Measurements from ENCODE around the gene GPSM1.
A peak's percentile ranks its signal among the peaks of the same experiment; 100 is the strongest.

Gene GPSM1

GRCh38 chr9:136372561-136373299, 45.4 kb downstream of the GPSM1 start:
- peaks cover 15% of the 10 kb centered on the region for H3K4me1 ChIP-seq (ENCODE audit: control insufficient read depth, insufficient read depth, low read length)
- H3K9ac ChIP-seq (ENCODE audit: low read depth, low read length), result no peak overlapping the region
- peaks cover 19% of the 10 kb centered on the region for H3K36me3 ChIP-seq (ENCODE audit: insufficient read depth, low read length)
- no peaks in the 10 kb centered on the region for H3K27me3 ChIP-seq (ENCODE audit: control insufficient read depth, insufficient read depth, low read length)
- H3K4me3 ChIP-seq (ENCODE audit: low read length), result no peak overlapping the region
- peak overlapping the region; percentile 20 for H3K4me2 ChIP-seq (ENCODE audit: low read length)
- no peaks in the 10 kb centered on the region for H3K9me3 ChIP-seq (replicated peaks; ENCODE audit: low read length)

- H3K4me1 ChIP-seq (ENCODE audit: control insufficient read depth, insufficient read depth, low read length), result peaks cover 15% of the 10 kb centered on the region
- H3K36me3 ChIP-seq (ENCODE audit: insufficient read depth, low read length), result peaks cover 19% of the 10 kb centered on the region
- H3K4me3 ChIP-seq (ENCODE audit: low read length), result no peak within 1 kb of the TSS
- H3K27me3 ChIP-seq (ENCODE audit: control insufficient read depth, insufficient read depth, low read length), result no peaks in the 10 kb centered on the region
- H3K4me2 ChIP-seq (ENCODE audit: low read length), result peak within 1 kb of the TSS; percentile 20
- no peak within 1 kb of the TSS for H3K9ac ChIP-seq (ENCODE audit: low read depth, low read length)
- no peaks in the 10 kb centered on the region for H3K9me3 ChIP-seq (replicated peaks; ENCODE audit: low read length)
These were observed 46.2 kb downstream of the GPSM1 start, which contains the start of gene CARD9 for GRCh38 chr9:136373300-136374182. TSS of gene CARD9 (minus strand) at chr9:136373669. CDS start at chr9:136372078, 1,591 bp downstream.

- no peak overlapping the region for H3K4me2 ChIP-seq (ENCODE audit: low read length)
- no peaks in the 10 kb centered on the region for H3K9me3 ChIP-seq (replicated peaks; ENCODE audit: low read length)
- H3K4me3 ChIP-seq (ENCODE audit: low read length), result no peak overlapping the region
- H3K9ac ChIP-seq (ENCODE audit: low read depth, low read length), result no peak overlapping the region
- H3K36me3 ChIP-seq (ENCODE audit: insufficient read depth, low read length), result peaks cover 23% of the 10 kb centered on the region
- H3K27me3 ChIP-seq (ENCODE audit: control insufficient read depth, insufficient read depth, low read length), result no peaks in the 10 kb centered on the region
- H3K4me1 ChIP-seq (ENCODE audit: control insufficient read depth, insufficient read depth, low read length), result peaks cover 15% of the 10 kb centered on the region
These were observed 46.8 kb downstream of the GPSM1 start for GRCh38 chr9:136374183-136374575.

GRCh38 chr9:136375096-136375495, 47.8 kb downstream of the GPSM1 start:
- H3K27me3 ChIP-seq (ENCODE audit: control insufficient read depth, insufficient read depth, low read length), result no peaks in the 10 kb centered on the region
- H3K4me1 ChIP-seq (ENCODE audit: control insufficient read depth, insufficient read depth, low read length), result peaks cover 15% of the 10 kb centered on the region
- H3K9me3 ChIP-seq (replicated peaks; ENCODE audit: low read length), result no peaks in the 10 kb centered on the region
- no peak overlapping the region for H3K4me2 ChIP-seq (ENCODE audit: low read length)
- H3K36me3 ChIP-seq (ENCODE audit: insufficient read depth, low read length), result peaks cover 23% of the 10 kb centered on the region
- no peak overlapping the region for H3K4me3 ChIP-seq (ENCODE audit: low read length)
- no peak overlapping the region for H3K9ac ChIP-seq (ENCODE audit: low read depth, low read length)

GRCh38 chr9:136376457-136376856, 49.1 kb downstream of the GPSM1 start:
- Histone ChIP-seq H3K4me2 (ENCODE audit: low read length) (no peak overlapping the region), H3K9me3 (replicated peaks; ENCODE audit: low read length) (no peaks in the 10 kb centered on the region), H3K36me3 (ENCODE audit: insufficient read depth, low read length) (peaks cover 32% of the 10 kb centered on the region), H3K9ac (ENCODE audit: low read depth, low read length) (no peak overlapping the region), H3K4me3 (ENCODE audit: low read length) (no peak overlapping the region), H3K27me3 (ENCODE audit: control insufficient read depth, insufficient read depth, low read length) (no peaks in the 10 kb centered on the region), H3K4me1 (ENCODE audit: control insufficient read depth, insufficient read depth, low read length) (peaks cover 15% of the 10 kb centered on the region)

- H3K9ac ChIP-seq (ENCODE audit: low read depth, low read length), result no peak overlapping the region
- peaks cover 38% of the 10 kb centered on the region for H3K36me3 ChIP-seq (ENCODE audit: insufficient read depth, low read length)
- H3K4me2 ChIP-seq (ENCODE audit: low read length), result no peak overlapping the region
- H3K4me3 ChIP-seq (ENCODE audit: low read length), result no peak overlapping the region
- H3K27me3 ChIP-seq (ENCODE audit: control insufficient read depth, insufficient read depth, low read length), result no peaks in the 10 kb centered on the region
- H3K4me1 ChIP-seq (ENCODE audit: control insufficient read depth, insufficient read depth, low read length), result peaks cover 8% of the 10 kb centered on the region
- H3K9me3 ChIP-seq (replicated peaks; ENCODE audit: low read length), result no peaks in the 10 kb centered on the region
These were observed 50.2 kb downstream of the GPSM1 start for GRCh38 chr9:136377341-136378169.

GRCh38 chr9:136378170-136379002, 51.0 kb downstream of the GPSM1 start:
- peaks cover 46% of the 10 kb centered on the region for H3K36me3 ChIP-seq (ENCODE audit: insufficient read depth, low read length)
- H3K9ac ChIP-seq (ENCODE audit: low read depth, low read length), result no peak overlapping the region

GRCh38 chr9:136379003-136379287, 51.6 kb downstream of the GPSM1 start:
- Histone ChIP-seq H3K9ac (ENCODE audit: low read depth, low read length) (no peak overlapping the region), H3K36me3 (ENCODE audit: insufficient read depth, low read length) (peaks cover 48% of the 10 kb centered on the region), H3K4me1 (ENCODE audit: control insufficient read depth, insufficient read depth, low read length) (no peaks in the 10 kb centered on the region), H3K27me3 (ENCODE audit: control insufficient read depth, insufficient read depth, low read length) (no peaks in the 10 kb centered on the region), H3K4me3 (ENCODE audit: low read length) (no peak overlapping the region), H3K4me2 (ENCODE audit: low read length) (no peak overlapping the region), H3K9me3 (replicated peaks; ENCODE audit: low read length) (no peaks in the 10 kb centered on the region)

More at GRCh38 chr9:136378170-136379002, 51.0 kb downstream of the GPSM1 start:
- H3K4me2 ChIP-seq (ENCODE audit: low read length), result no peak overlapping the region
- no peak overlapping the region for H3K4me3 ChIP-seq (ENCODE audit: low read length)
- H3K4me1 ChIP-seq (ENCODE audit: control insufficient read depth, insufficient read depth, low read length), result no peaks in the 10 kb centered on the region
- no peaks in the 10 kb centered on the region for H3K9me3 ChIP-seq (replicated peaks; ENCODE audit: low read length)
- H3K27me3 ChIP-seq (ENCODE audit: control insufficient read depth, insufficient read depth, low read length), result no peaks in the 10 kb centered on the region

GRCh38 chr9:136379401-136379800, 52.1 kb downstream of the GPSM1 start:
- Histone ChIP-seq H3K4me1 (ENCODE audit: control insufficient read depth, insufficient read depth, low read length) (no peaks in the 10 kb centered on the region), H3K27me3 (ENCODE audit: control insufficient read depth, insufficient read depth, low read length) (no peaks in the 10 kb centered on the region), H3K4me3 (ENCODE audit: low read length) (no peak overlapping the region), H3K36me3 (ENCODE audit: insufficient read depth, low read length) (peaks cover 52% of the 10 kb centered on the region), H3K9me3 (replicated peaks; ENCODE audit: low read length) (no peaks in the 10 kb centered on the region), H3K9ac (ENCODE audit: low read depth, low read length) (no peak overlapping the region), H3K4me2 (ENCODE audit: low read length) (no peak overlapping the region)

- H3K9me3 ChIP-seq (replicated peaks; ENCODE audit: low read length), result no peaks in the 10 kb centered on the region
- no peaks in the 10 kb centered on the region for H3K27me3 ChIP-seq (ENCODE audit: control insufficient read depth, insufficient read depth, low read length)
- no peak overlapping the region for H3K4me3 ChIP-seq (ENCODE audit: low read length)
- no peak overlapping the region for H3K4me2 ChIP-seq (ENCODE audit: low read length)
- no peaks in the 10 kb centered on the region for H3K4me1 ChIP-seq (ENCODE audit: control insufficient read depth, insufficient read depth, low read length)
- no peak overlapping the region for H3K9ac ChIP-seq (ENCODE audit: low read depth, low read length)
- peaks cover 56% of the 10 kb centered on the region for H3K36me3 ChIP-seq (ENCODE audit: insufficient read depth, low read length)
These were observed 52.6 kb downstream of the GPSM1 start for GRCh38 chr9:136379891-136380290.

Data from skeletal muscle satellite cell (primary cell).